SK-N-SH (cell line): Measurements from ENCODE around the gene SAP30L. TPM values are rescaled to one million over a fixed set of nuclear protein-coding genes. Genes with fewer than 3 reads are reported as not detected.

Source experiments
- CTCF ChIA-PET: fragments of 300-600, 350-600 bp; formaldehyde crosslinking; extraction: SDS; loops from one replicate; lab custom pipeline; 2021; lab: Yijun Ruan, JAX
- POLR2A ChIA-PET: fragments of 350-600 bp; sonication (Branson Sonifier 250); formaldehyde crosslinking; extraction: SDS; loops from one replicate; lab custom pipeline; 2020; ENCODE audit warnings: antibody characterized with exemption, inconsistent platforms; lab: Yijun Ruan, JAX
- DNase-seq: peaks from one replicate; pipeline ENCODE4 v3.0.0; 2012
- H2AFZ ChIP-seq: fragments of 200-600 bp; sonication (generic); 2 replicates; pipeline ENCODE4 v1.8.1; 2016; ENCODE audit warnings: antibody characterized with exemption, mild to moderate bottlenecking, low read depth
- H3F3A ChIP-seq: fragments of 200-600 bp; sonication (generic); replicated peaks from 2 replicates; pipeline ENCODE3; 2016; ENCODE audit warnings: antibody characterized with exemption, mild to moderate bottlenecking; ENCODE audit not compliant: insufficient read depth
- H3K27ac ChIP-seq, 2 experiments: fragments of 200-500 bp in 1 of 2; fragments of 200-600 bp in 1 of 2; sonication (Bioruptor generic) in 1 of 2; sonication (generic), shearing (Covaris generic) in 1 of 2; 2 replicates each; pipeline versions ENCODE4 v1.5.1 to v1.6.1; 2014 to 2016; ENCODE audit warnings: low read depth in 2 of 2, inconsistent platforms in 1 of 2, low read length in 1 of 2, mild to moderate bottlenecking in 1 of 2, mixed read lengths in 1 of 2
- H3K27me3 ChIP-seq: fragments of 200-600 bp; sonication (generic), shearing (Covaris generic); 2 replicates; pipeline ENCODE4 v1.6.1; 2016; ENCODE audit warnings: mixed run types; ENCODE audit not compliant: insufficient read depth
- H3K36me3 ChIP-seq, 2 experiments: fragments of 200-500 bp in 1 of 2; fragments of 200-600 bp in 1 of 2; sonication (Bioruptor generic) in 1 of 2; sonication (generic) in 1 of 2; replicated peaks in 1 of 2; 2 replicates each; pipeline versions ENCODE3 to v1.5.1; 2014 to 2016; ENCODE audit warnings: low read length in 1 of 2, mild to moderate bottlenecking in 1 of 2; ENCODE audit not compliant: insufficient read depth in 2 of 2, control insufficient read depth in 1 of 2
- H3K4me1 ChIP-seq, 2 experiments: fragments of 200-500 bp in 1 of 2; fragments of 200-600 bp in 1 of 2; sonication (Bioruptor generic) in 1 of 2; sonication (generic), shearing (Covaris generic) in 1 of 2; 2 replicates each; pipeline versions ENCODE4 v1.5.1 to v1.6.1; 2014 to 2016; ENCODE audit warnings: low read depth in 1 of 2, low read length in 1 of 2, mixed run types in 1 of 2; ENCODE audit not compliant: insufficient read depth in 2 of 2, control insufficient read depth in 1 of 2
- H3K4me2 ChIP-seq: fragments of 200-600 bp; sonication (generic), shearing (Covaris generic); 2 replicates; pipeline ENCODE4 v1.6.1; 2017; ENCODE audit warnings: mixed run types
- H3K4me3 ChIP-seq, 2 experiments: fragments of 200-500 bp in 1 of 2; fragments of 200-600 bp in 1 of 2; sonication (Bioruptor generic) in 1 of 2; sonication (generic), shearing (Covaris generic) in 1 of 2; 2 replicates each; pipeline versions ENCODE4 v1.5.1 to v1.8.1; 2014 to 2016; ENCODE audit warnings: low read depth in 2 of 2, inconsistent platforms in 1 of 2, low read length in 1 of 2, mild to moderate bottlenecking in 1 of 2, mixed read lengths in 1 of 2, moderate library complexity in 1 of 2
- H3K79me2 ChIP-seq: fragments of 200-600 bp; sonication (generic); 2 replicates; pipeline ENCODE4 v1.8.1; 2017; ENCODE audit warnings: mild to moderate bottlenecking; ENCODE audit not compliant: insufficient read depth
- H3K9ac ChIP-seq: fragments of 200-600 bp; sonication (generic); 2 replicates; pipeline ENCODE4 v1.6.1; 2017; ENCODE audit warnings: mixed run types
- H3K9me2 ChIP-seq: fragments of 200-600 bp; sonication (generic); 2 replicates; pipeline ENCODE4 v1.6.1; 2017; ENCODE audit warnings: mixed run types
- H3K9me3 ChIP-seq: fragments of 200-600 bp; sonication (generic); 2 replicates; pipeline ENCODE4 v1.6.1; 2017; ENCODE audit warnings: mixed run types, mild to moderate bottlenecking, moderate library complexity
- H4K20me1 ChIP-seq: fragments of 200-600 bp; sonication (generic); 2 replicates; pipeline ENCODE4 v1.6.1; 2017; ENCODE audit warnings: mild to moderate bottlenecking, mixed run types; ENCODE audit not compliant: insufficient read depth
- CHD2 ChIP-seq: fragments of 150-350 bp; IDR thresholded peaks from 2 replicates; pipeline ENCODE4 v1.6.1; 2018; ENCODE audit warnings: low read length; ENCODE audit not compliant: partially characterized antibody
- EZH2phosphoT487 ChIP-seq: fragments of 200-600 bp; sonication (generic); IDR thresholded peaks from 2 replicates; pipeline ENCODE4 v1.6.1; 2017; ENCODE audit warnings: low read depth, mixed run types, mild to moderate bottlenecking, antibody characterized with exemption, moderate library complexity, borderline replicate concordance
- FOSL2 ChIP-seq: IDR thresholded peaks from 2 replicates; pipeline ENCODE4 v1.4.0; 2012; ENCODE audit warnings: low read depth, mild to moderate bottlenecking, moderate library complexity, borderline replicate concordance
- FOXM1 ChIP-seq: IDR thresholded peaks from 2 replicates; pipeline ENCODE4 v1.4.0; 2012; ENCODE audit warnings: low read depth, mild to moderate bottlenecking
- GATA2 ChIP-seq: sonication (generic); formaldehyde crosslinking; IDR thresholded peaks from 2 replicates; pipeline ENCODE4 v1.5.0; 2020; ENCODE audit warnings: mild to moderate bottlenecking, missing genetic modification reagents
- MEF2A ChIP-seq: IDR thresholded peaks from 2 replicates; pipeline ENCODE4 v1.4.0; 2012; ENCODE audit warnings: low read depth, borderline replicate concordance
- NFIC ChIP-seq: IDR thresholded peaks from 2 replicates; pipeline ENCODE4 v1.4.0; 2012; ENCODE audit warnings: borderline replicate concordance
- NRF1 ChIP-seq: IDR thresholded peaks from 2 replicates; pipeline ENCODE4 v1.6.1; 2012; ENCODE audit warnings: low read depth, mild to moderate bottlenecking, low read length
- POLR2AphosphoS5 ChIP-seq: IDR thresholded peaks from 2 replicates; pipeline ENCODE4 v1.6.1; 2012; ENCODE audit warnings: low read depth, low read length
- SIN3A ChIP-seq: IDR thresholded peaks from 2 replicates; pipeline ENCODE4 v1.6.1; 2012; ENCODE audit warnings: low read depth, mild to moderate bottlenecking, low read length, moderate library complexity, borderline replicate concordance
- TAF1 ChIP-seq: IDR thresholded peaks from 2 replicates; pipeline ENCODE4 v1.6.1; 2012; ENCODE audit warnings: low read depth, mild to moderate bottlenecking, low read length, moderate library complexity, borderline replicate concordance
- USF2 ChIP-seq: fragments of 150-350 bp; IDR thresholded peaks from 2 replicates; pipeline ENCODE4 v1.6.1; 2017; ENCODE audit warnings: antibody characterized with exemption, low read length, low read depth, borderline replicate concordance
- ZBTB33 ChIP-seq: IDR thresholded peaks from 2 replicates; pipeline ENCODE4 v1.4.0; 2012; ENCODE audit warnings: low read depth, borderline replicate concordance
- WGBS: methylation state at CpG from one replicate; pipeline ENCODE4 v1.1.6; 2017; ENCODE audit warnings: low lambda C conversion rate; 5-methylcytosine and 5-hydroxymethylcytosine counted together
- polyA plus RNA-seq, 3 experiments: library from polyadenylated mRNA; depleted of rRNA; stranded (reverse); fragments of >200 nt; gene quantifications; 2 replicates each; pipeline ENCODE4 v1.2.3, GENCODE V29; 2012

SAP30L gene
- polyA plus RNA-seq, 1 of the 3 experiments (the other 2 are of a cell fraction): 26.6 TPM

- Histone ChIP-seq H3K9me2 (no peaks in the 10 kb centered on the region), H3K4me1 (peaks cover 0 to 8% of the 10 kb centered on the region in 2 experiments; a peak in 2 of 4 replicates), H3K9me3 (no peaks in the 10 kb centered on the region; the same call in 1 of the 2 replicates), H3F3A (peaks cover 6% of the 10 kb centered on the region), H3K27me3 (no peaks in the 10 kb centered on the region), H3K36me3 (peaks cover 30 to 46% of the 10 kb centered on the region in 2 experiments), H3K27ac (no peak overlapping the region), H3K79me2 (no peaks in the 10 kb centered on the region), H3K9ac (no peak overlapping the region), H2AFZ (no peak overlapping the region), H3K4me3 (no peak overlapping the region), H4K20me1 (no peaks in the 10 kb centered on the region), H3K4me2 (no peak overlapping the region)
- no peak for DNase-seq
- TF ChIP-seq EZH2phosphoT487 (no peak), USF2 (no peak), SIN3A (no peak), NRF1 (no peak), TAF1 (no peak), CHD2 (no peak), ZBTB33 (no peak)
- ChIA-PET CTCF (interaction anchor here (2.9 kb wide), 1 partner anchor 13 kb away, joined by 15 read pairs; no protein-coding TSS in a partner anchor), POLR2A (no interaction called here)
- 83% methylated on average over 4 of the region's 5 CpGs for WGBS
Measured at GRCh38 chr5:154418344-154418820, 27.4 kb upstream of the SAP30L start.

- no peak overlapping the region for H3K4me2 ChIP-seq
- no peaks in the 10 kb centered on the region for H3K27me3 ChIP-seq
- H4K20me1 ChIP-seq: no peaks in the 10 kb centered on the region
- peaks cover 0 to 8% of the 10 kb centered on the region in 2 experiments; a peak in 2 of 4 replicates for H3K4me1 ChIP-seq
- POLR2A ChIA-PET: no interaction called here
- no peaks in the 10 kb centered on the region for H3K79me2 ChIP-seq
- DNase-seq: no peak
- WGBS: 81% methylated on average over 3 of the region's 7 CpGs
- peaks cover 25 to 40% of the 10 kb centered on the region in 2 experiments for H3K36me3 ChIP-seq
- no peak overlapping the region for H3K27ac ChIP-seq
- H3K9ac ChIP-seq: no peak overlapping the region
- H2AFZ ChIP-seq: no peak overlapping the region
- H3K4me3 ChIP-seq: no peak overlapping the region
- H3K9me2 ChIP-seq: no peaks in the 10 kb centered on the region
- peaks cover 8% of the 10 kb centered on the region for H3F3A ChIP-seq
- no peak for TF ChIP-seq MEF2A
- no peak for TF ChIP-seq GATA2 (CRISPR knock-in tag)
- no peak for TF ChIP-seq NFIC
- no peak for TF ChIP-seq CHD2
- TF ChIP-seq FOXM1: no peak
- no peak for TF ChIP-seq NRF1
- no peak for TF ChIP-seq FOSL2
- no peak for TF ChIP-seq POLR2AphosphoS5
- no peaks in the 10 kb centered on the region; the same call in 1 of the 2 replicates for H3K9me3 ChIP-seq
- CTCF ChIA-PET: no interaction called here
Measured at GRCh38 chr5:154419236-154419635, 26.6 kb upstream of the SAP30L start.
